LNCaP clone FGC (cell line): ENCODE measurements around the gene EPB41.
"Not testable (repeated sequence)": the region's sequence is repeated elsewhere in the genome, so short reads cannot be mapped to it uniquely, and the experiment has no call there.

Experiments
- DNase-seq: peaks from one replicate; pipeline ENCODE4 v3.0.0-alpha.2; 2011; ENCODE audit warnings: low read depth
- H3K4me3 ChIP-seq: 2 replicates; pipeline ENCODE4 v1.5.1; 2011; ENCODE audit warnings: mild to moderate bottlenecking, low read depth, low read length, control low read depth
- CTCF ChIP-seq: IDR thresholded peaks from 2 replicates; pipeline ENCODE4 v1.5.1; 2012; ENCODE audit warnings: mild to moderate bottlenecking; ENCODE audit not compliant: control insufficient read depth, insufficient read depth; ENCODE audit errors: extremely low read depth

EPB41 gene

GRCh38 chr1:29057700-29058099 is 143.3 kb downstream of the EPB41 start:
- DNase-seq: no peak
- H3K4me3 ChIP-seq: no peak overlapping the region
- no peak for TF ChIP-seq CTCF

GRCh38 chr1:29062157-29062942 is 148.0 kb downstream of the EPB41 start:
- no peak for TF ChIP-seq CTCF

GRCh38 chr1:29064064-29064463 is 149.7 kb downstream of the EPB41 start:
- no peak overlapping the region for H3K4me3 ChIP-seq
- no peak for DNase-seq
- no peak for TF ChIP-seq CTCF

More at GRCh38 chr1:29062157-29062942, 148.0 kb downstream of the EPB41 start:
- H3K4me3 ChIP-seq: no peak overlapping the region
- DNase-seq: no peak

- no peak overlapping the region for H3K4me3 ChIP-seq
- DNase-seq: no peak
- no peak for TF ChIP-seq CTCF
Observed at GRCh38 chr1:29077155-29077554, 162.8 kb downstream of the EPB41 start.

GRCh38 chr1:29079916-29080629 is 165.7 kb downstream of the EPB41 start:
- H3K4me3 ChIP-seq, DNase-seq: not testable (repeated sequence)

GRCh38 chr1:29081201-29081600 is 166.8 kb downstream of the EPB41 start:
- no peak for DNase-seq
- no peak for TF ChIP-seq CTCF
- no peak overlapping the region for H3K4me3 ChIP-seq

- no peak for TF ChIP-seq CTCF
- no peak overlapping the region for H3K4me3 ChIP-seq
- no peak for DNase-seq
Observed at GRCh38 chr1:29082519-29082918, 168.2 kb downstream of the EPB41 start.
